ENCODE data around the gene TOR3A. TPM values are rescaled to one million over a fixed set of nuclear protein-coding genes. Genes with fewer than 3 reads are reported as not detected.

Gene TOR3A
- total and polyA plus RNA-seq, 2 of the 13 experiments (the other 11 are each of a cell fraction or from before 2014, with no cell fraction given), result 14.7 to 28.4 TPM

GRCh38 chr1:179091691-179092165 lies 9.9 kb downstream of the TOR3A start (continued):
- no peak for TF ChIP-seq GMEB2 (CRISPR knock-in tag; IDR thresholded peaks at IDR 0.05; ENCODE audit: low read depth)
- TF ChIP-seq MYPOP (CRISPR knock-in tag; IDR thresholded peaks at IDR 0.05), result peak; percentile 50; the same call in 1 of the 2 replicates
- no peak for TF ChIP-seq NFIB (CRISPR knock-in tag; IDR thresholded peaks at IDR 0.05; ENCODE audit: borderline replicate concordance)
- TF ChIP-seq ZNF12 (CRISPR knock-in tag; IDR thresholded peaks at IDR 0.05), result peak; percentile 77; the same call in 1 of the 2 replicates
- TF ChIP-seq ZNF30 (CRISPR knock-in tag; IDR thresholded peaks at IDR 0.05), result no peak
- no peak for TF ChIP-seq NCOA5 (CRISPR knock-in tag; IDR thresholded peaks at IDR 0.05)
- TF ChIP-seq RBFOX2 (IDR thresholded peaks at IDR 0.05; ENCODE audit: low read depth, low read length), result no peak
- no peak; the same call in 1 of the 2 replicates for TF ChIP-seq ZNF263 (CRISPR knock-in tag; IDR thresholded peaks at IDR 0.05)
- no peak for TF ChIP-seq ZNF616 (CRISPR knock-in tag; IDR thresholded peaks at IDR 0.05; ENCODE audit: low read depth)
- no peak for TF ChIP-seq ZNF580 (CRISPR knock-in tag; IDR thresholded peaks at IDR 0.05; ENCODE audit: borderline replicate concordance, low read depth)
- TF ChIP-seq CHD2 (IDR thresholded peaks at IDR 0.05; ENCODE audit: low read depth, low read length), result no peak
- TF ChIP-seq HOMEZ (CRISPR knock-in tag; IDR thresholded peaks at IDR 0.05; ENCODE audit: low read depth), result no peak
- no peak for TF ChIP-seq ZBTB21 (CRISPR knock-in tag; IDR thresholded peaks at IDR 0.05)
- TF ChIP-seq ZSCAN20 (CRISPR knock-in tag; IDR thresholded peaks at IDR 0.05; ENCODE audit: borderline replicate concordance), result no peak
- TF ChIP-seq MZF1 (CRISPR knock-in tag; IDR thresholded peaks at IDR 0.05; ENCODE audit: borderline replicate concordance), result no peak
- TF ChIP-seq HNRNPK (IDR thresholded peaks at IDR 0.05; ENCODE audit: low read depth, low read length, poor library complexity, severe bottlenecking), result no peak
- TF ChIP-seq NFKB2 (CRISPR knock-in tag; IDR thresholded peaks at IDR 0.05; ENCODE audit: borderline replicate concordance), result peak; percentile 8; the same call in 1 of the 2 replicates
- TF ChIP-seq SNAPC4 (CRISPR knock-in tag; IDR thresholded peaks at IDR 0.05), result no peak
- TF ChIP-seq ZNF841 (CRISPR knock-in tag; IDR thresholded peaks at IDR 0.05; ENCODE audit: borderline replicate concordance), result no peak
- no peak for TF ChIP-seq ZNF629 (CRISPR knock-in tag; conservative IDR thresholded peaks at IDR 0.05)
- no peak for TF ChIP-seq CREBL2 (CRISPR knock-in tag; IDR thresholded peaks at IDR 0.05; ENCODE audit: borderline replicate concordance)

Data from HepG2 (cell line).